Measurements from ENCODE around the gene USP51.
"Not testable (repeated sequence)": the region's sequence is repeated elsewhere in the genome, so short reads cannot be mapped to it uniquely, and the experiment has no call there.

Gene USP51

DNA sequence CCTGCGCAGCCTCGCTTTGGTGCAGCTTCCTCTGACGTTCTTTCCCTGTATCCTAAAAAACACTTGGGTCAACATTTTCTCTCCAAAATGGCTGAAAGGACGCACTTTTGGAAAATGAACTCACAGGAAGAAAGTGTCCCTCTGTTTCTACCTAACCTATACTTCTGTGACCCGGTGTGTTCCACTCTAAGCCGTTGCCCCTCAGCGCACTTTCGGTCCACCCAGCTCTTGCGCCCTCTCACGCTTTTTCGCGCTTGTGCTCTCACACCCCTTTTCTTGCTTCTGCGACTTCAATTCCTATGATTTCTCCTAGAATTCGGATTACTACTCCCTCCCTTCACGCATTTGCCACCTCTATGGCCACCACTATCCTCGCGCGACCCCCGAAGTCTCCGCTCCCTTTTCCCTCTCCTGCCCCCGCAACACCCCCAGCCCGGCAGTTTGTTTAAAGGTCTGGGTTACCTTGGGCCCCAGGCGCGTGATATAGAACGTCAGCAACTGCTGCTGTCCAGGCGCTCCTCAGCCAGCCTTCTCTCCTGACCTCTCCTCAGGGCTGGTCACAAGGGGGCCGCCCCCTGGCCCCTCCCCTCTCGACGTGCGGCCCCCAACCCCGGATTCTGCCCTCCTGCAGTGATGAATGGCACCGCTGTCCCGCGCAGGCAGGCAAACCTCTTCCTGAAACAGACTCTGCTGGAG, at the start of gene USP51:
TSS of gene USP51 (minus strand) at position 535 of the 696 bp plus-strand sequence. CDS start 909 bp downstream, outside the sequence.
- TF ChIP-seq ZFX (IDR thresholded peaks at IDR 0.05; ENCODE audit: borderline replicate concordance): no peak
- TF ChIP-seq, protein P1, sequence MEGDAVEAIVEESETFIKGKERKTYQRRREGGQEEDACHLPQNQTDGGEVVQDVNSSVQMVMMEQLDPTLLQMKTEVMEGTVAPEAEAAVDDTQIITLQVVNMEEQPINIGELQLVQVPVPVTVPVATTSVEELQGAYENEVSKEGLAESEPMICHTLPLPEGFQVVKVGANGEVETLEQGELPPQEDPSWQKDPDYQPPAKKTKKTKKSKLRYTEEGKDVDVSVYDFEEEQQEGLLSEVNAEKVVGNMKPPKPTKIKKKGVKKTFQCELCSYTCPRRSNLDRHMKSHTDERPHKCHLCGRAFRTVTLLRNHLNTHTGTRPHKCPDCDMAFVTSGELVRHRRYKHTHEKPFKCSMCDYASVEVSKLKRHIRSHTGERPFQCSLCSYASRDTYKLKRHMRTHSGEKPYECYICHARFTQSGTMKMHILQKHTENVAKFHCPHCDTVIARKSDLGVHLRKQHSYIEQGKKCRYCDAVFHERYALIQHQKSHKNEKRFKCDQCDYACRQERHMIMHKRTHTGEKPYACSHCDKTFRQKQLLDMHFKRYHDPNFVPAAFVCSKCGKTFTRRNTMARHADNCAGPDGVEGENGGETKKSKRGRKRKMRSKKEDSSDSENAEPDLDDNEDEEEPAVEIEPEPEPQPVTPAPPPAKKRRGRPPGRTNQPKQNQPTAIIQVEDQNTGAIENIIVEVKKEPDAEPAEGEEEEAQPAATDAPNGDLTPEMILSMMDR (IDR thresholded peaks at IDR 0.05): no peak
- H3K27ac ChIP-seq: 0 out of 2 replicates have a peak within 1 kb of the TSS, but pooled peaks have one; percentile 25

DNA sequence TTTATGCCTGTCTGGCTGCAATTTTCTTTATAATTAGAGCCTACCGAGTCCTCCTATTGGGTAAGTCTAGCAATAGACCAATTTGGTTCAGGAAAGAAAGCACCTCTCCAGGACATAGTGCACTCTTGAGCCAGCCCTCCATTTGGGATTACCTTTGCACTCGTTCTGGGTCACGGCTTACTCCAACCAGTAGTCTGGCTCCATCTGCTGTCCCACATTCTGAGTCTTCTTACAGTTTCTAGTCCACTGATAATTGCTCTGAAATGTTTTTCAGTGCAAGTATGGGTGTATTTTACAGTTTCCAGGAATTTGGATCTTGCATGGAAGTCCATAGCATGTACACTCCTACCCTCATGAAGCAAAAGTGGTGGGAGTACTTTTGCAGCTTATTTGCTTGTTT, 34.8 kb upstream of the USP51 start:
- H3K27ac ChIP-seq: no peak overlapping the region
- TF ChIP-seq, protein P1 (IDR thresholded peaks at IDR 0.05): no peak
- no peak for TF ChIP-seq ZFX (IDR thresholded peaks at IDR 0.05; ENCODE audit: borderline replicate concordance)

DNA sequence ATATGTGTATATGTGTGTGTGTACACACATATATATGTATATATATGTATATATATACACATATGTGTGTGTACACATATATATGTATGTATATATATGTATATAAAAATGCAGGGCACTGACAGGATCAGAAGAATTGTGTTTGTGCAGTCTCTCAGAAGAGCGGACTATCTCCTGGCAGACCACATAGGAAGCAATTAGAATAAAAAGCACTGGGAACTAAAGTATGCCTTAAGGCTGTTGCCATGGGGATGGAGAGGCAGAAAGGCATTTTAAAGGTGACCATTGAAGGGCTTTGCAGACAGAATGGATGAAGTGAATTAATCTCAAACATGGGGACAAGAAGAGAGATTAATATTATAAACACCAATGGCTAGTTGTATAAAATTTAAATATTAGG, 33.7 kb upstream of the USP51 start:
- TF ChIP-seq, protein P1 (IDR thresholded peaks at IDR 0.05): no peak
- no peak for TF ChIP-seq ZFX (IDR thresholded peaks at IDR 0.05; ENCODE audit: borderline replicate concordance)

DNA sequence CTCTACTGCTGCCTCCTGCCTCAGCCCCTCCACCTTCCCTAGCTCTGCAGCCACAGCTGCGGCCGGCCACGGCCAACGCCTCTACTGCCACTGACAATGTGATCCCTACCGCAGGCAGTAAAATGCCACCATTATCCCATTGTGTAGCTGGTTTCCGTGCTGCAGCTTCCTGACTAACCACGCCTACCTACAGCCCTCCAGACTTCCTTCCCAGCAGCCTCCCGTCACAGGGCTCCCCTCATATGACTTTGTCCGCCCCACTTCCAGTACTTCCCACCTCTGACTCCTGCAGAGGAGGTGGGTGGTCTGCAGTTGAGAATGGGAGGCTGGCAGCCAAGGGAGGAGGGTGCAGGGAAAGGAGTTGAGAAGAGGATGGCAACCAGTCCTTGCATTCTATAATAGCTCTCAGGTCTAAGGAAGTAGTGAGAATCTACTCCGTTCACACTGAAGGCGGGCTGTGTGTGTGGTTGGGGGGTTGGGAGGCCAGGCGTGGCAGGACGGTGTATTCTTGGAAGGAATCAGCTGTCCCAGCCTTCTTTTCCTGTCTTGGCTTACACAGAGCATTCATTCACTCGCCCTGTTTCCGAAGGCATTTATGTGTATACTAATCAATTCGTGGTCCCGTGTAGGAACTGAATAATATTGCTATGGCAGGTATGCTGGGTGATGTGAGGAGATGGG, 33.1 kb upstream of the USP51 start:
- H3K27ac ChIP-seq: no peak overlapping the region
- TF ChIP-seq ZFX (IDR thresholded peaks at IDR 0.05; ENCODE audit: borderline replicate concordance): no peak
- TF ChIP-seq, protein P1 (IDR thresholded peaks at IDR 0.05): no peak

More for the DNA sequence above, 33.7 kb upstream of the USP51 start:
- no peak overlapping the region for H3K27ac ChIP-seq

DNA sequence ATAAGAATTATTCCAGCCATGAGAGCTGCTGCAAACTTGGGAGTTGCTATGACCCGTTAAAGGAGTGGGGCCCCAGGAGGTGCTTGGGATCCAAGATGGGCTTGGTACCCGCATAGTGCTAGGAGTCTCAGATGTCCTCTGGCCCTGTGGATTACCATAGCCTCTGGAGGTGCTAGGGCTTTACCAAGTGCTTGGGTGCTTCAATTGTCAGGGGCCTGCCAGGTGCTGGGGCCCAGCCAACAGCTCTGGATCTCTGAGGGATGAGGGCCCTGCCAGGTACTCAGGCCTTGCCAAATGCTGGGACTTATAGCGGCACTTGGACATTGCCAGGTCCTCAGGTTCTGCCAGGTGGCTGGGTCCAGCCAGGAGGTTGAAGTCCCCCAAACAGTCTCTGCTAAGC, 32.0 kb upstream of the USP51 start:
- H3K27ac ChIP-seq: no peak overlapping the region
- TF ChIP-seq, protein P1 (IDR thresholded peaks at IDR 0.05): no peak
- TF ChIP-seq ZFX (IDR thresholded peaks at IDR 0.05; ENCODE audit: borderline replicate concordance): no peak

DNA sequence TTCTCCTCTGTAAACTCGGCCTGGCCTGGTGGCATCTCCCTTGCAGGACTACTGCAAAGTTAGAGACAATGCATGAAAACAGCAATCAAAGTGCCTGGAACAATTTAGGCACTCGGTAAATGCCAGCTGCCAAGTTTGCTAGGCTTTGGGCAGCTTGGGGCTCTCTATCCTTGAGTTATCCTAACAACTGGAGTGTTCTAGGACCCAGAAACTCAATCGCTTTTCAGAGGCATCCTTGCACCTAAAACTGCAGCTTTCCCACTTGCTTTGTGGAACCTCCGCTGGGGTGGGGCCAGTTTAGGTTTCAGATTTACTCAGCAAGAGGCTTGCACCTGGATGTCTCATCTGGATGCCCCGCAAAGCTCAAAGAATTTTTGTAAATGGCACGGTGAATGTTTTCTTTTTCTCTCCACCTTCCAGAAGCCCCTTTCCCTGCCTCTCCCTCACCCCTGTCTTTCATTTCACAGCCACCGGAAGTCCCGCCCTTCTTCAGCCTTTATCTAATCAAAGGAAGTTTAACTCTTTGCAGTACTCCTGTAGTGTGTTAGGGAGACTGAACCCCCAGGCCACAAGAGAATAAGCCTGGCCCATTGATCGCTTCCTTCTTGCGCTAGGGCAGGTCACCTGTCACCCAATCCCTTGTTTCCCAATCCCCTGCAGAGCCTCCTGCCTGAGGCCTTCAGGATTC, 27.3 kb upstream of the USP51 start:
- not testable (repeated sequence) for H3K27ac ChIP-seq

DNA sequence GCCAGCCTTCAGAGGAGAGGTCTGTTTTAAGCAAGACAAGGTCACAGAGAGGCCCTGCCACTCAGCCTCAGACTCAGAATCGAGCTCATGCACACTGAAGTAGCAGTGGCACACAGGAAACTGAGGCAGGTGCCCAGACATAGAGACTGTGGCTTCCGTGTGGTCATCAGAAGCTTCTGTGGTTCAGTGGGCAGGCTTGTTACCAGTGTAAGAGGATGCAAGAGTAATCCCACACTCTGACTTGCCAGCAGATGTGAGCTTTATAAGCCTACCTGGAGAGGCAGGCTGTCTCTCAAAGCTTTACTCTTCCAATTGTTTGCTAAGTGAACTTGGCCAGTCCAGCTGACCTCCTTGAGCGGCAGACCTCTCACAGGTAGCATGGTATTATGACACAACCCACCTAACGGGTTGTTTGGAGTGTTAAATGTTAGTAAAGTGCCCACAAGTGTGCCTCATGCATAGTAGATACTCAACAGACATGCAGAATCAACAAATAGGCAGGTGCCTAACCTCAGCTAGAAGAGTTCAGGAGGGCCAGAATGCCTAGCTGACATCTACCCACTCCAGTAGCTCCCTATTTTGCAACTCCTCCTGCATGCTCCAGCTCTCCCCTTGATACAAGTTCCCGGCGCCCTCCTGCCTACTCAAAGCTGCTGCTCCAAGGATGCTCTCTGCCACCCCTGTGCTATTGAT, 23.5 kb upstream of the USP51 start:
- not testable (repeated sequence) for H3K27ac ChIP-seq

DNA sequence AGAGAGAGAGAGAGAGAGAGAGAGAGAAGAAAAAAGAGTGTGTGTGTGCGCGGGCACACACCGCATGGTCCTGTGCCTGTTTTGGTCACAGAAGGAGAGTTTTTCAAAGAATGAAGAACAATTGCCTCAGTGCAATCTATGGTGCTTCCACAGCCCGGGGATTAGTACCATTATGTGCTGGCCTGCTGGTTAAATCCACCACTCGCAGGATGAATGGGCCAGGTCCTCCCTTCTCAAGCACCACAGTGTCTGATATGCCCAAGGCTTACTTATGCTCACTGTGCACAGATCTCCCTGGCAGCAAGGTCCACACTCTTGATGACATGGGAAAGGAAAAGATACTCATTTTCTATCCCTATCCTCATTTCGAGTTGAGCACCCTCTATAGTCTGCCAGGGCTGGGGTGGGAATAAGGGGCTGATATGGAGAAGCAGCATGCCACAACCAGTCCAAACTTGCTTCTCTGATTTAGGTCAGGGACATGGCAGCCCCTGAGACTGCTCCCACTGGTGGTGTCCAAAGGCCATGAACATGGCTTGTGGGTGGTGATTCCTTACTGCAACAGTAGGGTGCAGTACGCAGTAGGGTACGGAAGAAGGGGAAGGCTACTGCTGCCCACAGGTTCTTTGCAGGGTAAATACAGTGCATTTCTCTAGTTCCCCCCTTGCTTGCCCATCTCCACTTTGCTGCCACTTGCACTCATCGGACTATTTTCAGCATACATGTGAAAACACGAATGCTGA, 18.9 kb upstream of the USP51 start:
- H3K27ac ChIP-seq: not testable (repeated sequence)

DNA sequence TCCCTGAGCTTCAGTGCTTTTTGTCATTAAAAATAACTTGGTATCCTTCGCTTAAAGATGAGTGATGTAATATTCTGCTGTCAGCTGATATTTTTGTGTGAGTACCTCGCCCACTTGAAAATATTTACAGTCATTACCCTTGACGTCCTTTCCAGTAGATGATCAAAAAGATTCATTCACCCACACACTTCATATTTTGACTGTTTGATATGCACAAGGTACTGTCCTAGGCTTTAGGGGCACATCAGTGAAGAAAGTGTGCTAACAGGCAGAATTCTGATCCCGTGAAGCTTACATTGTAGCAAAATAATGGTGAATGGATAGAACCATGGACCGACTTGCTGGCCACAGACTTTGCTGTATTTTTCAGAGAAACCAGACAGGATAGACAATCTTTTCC, 18.1 kb upstream of the USP51 start:
- not testable (repeated sequence) for H3K27ac ChIP-seq

DNA sequence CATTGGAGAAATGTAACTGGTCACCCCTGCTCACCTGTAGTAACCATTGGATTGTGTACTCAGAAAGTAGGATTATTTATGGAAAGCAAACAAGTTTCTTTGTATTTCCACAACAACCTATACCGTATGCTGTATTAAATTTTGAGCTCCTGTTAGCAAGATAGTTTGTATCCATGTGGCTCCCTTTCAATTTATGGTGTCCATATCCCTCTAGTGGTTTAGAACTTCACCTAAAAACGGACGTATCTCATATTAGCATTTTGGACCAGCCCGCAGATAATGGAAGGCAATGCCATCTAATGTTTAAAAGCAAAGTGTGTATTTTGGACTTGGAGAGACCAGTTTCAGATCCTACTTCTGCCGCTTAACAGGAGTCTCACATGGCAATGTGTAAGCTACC, 17.4 kb upstream of the USP51 start:
- H3K27ac ChIP-seq: not testable (repeated sequence)

Data from 22Rv1 (cell line).